GM19328 (cell line): ENCODE data around the gene COX7B.
"Not testable (repeated sequence)": the region's sequence is repeated elsewhere in the genome, so short reads cannot be mapped to it uniquely, and the experiment has no call there.

Experiments
- ATAC-seq: cut with Tn5 transposase; IDR thresholded peaks from one replicate; pipeline ENCODE4 v1.9.1; 2021; ENCODE audit warnings: mild to moderate bottlenecking, moderate library complexity; ENCODE audit not compliant: unreplicated experiment

COX7B gene, protein sequence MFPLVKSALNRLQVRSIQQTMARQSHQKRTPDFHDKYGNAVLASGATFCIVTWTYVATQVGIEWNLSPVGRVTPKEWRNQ

DNA sequence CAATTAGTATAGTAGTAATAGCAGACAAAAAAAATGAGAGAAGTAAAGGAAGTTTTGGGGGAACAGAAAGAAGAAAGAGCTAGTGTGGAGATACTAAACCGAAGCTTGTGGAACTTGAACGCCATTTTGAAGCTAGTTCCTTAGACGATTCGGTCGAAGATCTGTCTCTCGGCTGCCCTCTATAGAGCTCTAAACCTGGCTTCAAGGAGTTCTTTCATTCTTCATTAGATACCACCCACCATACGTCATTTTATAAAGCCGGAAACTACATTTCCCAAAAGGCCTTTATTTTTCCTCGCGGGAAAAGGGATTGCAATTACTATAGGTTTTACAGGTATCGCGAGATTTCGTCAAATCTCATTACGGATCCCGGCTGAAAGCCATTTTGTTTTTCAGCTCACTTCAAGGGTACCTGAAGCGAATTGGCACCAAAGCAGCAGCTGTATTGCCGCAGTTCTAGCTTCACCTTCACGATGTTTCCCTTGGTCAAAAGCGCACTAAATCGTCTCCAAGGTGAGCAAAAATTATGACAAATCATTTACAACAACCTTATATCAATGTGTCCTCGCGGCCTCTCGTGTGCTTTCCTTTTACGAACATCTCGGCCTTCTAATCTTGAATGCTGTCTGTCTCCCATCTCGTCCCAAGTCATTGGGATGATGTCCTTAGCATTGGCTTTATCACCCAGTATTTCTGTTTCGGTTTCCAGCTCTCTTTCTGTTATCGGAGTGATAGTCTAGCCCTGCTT is at the start of gene COX7B:
Gene COX7B, plus strand, starts transcription at position 388 of the 748 bp plus-strand sequence. Its CDS starts 86 bp downstream, at position 474.
- ATAC-seq = peak; percentile 50

DNA sequence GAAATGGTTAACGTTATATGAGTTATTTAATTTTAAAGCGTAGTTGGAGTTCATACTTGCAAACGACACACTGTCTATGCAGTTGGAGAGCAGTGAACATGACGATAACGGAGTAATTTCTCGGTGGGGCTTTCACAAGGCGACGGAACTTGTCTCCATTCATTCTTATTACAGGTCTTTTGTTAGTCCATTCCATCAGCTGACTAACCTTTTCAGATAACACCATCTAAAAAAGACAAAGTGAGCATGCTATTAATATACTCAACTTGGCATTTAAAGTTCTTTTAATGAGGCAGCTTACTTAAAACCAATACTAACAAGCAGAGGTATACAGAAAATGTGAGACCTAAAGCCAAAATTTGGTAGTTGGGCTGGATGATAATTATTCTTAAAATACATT is 23.9 kb upstream of the COX7B start:
- no peak for ATAC-seq

DNA sequence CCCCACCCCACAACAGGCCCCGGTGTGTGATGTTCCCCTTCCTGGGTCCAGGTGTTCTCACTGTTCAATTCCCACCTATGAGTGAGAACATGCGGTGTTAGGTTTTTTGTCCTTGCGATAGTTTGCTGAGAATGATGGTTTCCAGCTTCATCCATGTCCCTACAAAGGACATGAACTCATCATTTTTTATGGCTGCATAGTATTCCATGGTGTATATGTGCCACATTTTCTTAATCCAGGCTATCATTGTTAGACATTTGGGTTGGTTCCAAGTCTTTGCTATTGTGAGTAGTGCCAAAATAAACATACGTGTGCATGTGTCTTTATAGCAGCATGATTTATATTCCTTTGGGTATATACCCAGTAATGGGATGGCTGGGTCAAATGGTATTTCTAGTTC is 17.9 kb upstream of the COX7B start:
- ATAC-seq = not testable (repeated sequence)

- no peak for ATAC-seq
Measured at GRCh38 chrX:77892887-77893286, 6.4 kb upstream of the COX7B start.

DNA sequence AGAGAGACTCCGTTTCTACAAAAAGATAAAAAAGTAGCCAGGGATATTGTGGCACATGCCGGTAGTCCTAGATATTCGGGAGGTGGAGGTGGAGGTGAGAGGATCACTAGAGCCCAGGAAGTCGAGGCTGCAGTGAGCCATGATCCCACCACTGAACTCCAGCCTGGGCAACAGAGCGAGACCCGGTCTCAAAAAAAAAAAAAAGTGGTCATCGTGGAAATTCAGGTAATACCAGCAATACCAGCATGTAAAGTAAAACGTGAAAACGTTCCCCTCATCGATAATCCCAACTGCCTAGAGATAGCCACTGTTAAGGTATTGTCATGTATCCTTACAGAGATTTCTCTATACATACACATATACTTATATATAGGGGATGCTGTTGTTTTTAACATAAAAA is 5.6 kb upstream of the COX7B start:
- ATAC-seq = no peak

DNA sequence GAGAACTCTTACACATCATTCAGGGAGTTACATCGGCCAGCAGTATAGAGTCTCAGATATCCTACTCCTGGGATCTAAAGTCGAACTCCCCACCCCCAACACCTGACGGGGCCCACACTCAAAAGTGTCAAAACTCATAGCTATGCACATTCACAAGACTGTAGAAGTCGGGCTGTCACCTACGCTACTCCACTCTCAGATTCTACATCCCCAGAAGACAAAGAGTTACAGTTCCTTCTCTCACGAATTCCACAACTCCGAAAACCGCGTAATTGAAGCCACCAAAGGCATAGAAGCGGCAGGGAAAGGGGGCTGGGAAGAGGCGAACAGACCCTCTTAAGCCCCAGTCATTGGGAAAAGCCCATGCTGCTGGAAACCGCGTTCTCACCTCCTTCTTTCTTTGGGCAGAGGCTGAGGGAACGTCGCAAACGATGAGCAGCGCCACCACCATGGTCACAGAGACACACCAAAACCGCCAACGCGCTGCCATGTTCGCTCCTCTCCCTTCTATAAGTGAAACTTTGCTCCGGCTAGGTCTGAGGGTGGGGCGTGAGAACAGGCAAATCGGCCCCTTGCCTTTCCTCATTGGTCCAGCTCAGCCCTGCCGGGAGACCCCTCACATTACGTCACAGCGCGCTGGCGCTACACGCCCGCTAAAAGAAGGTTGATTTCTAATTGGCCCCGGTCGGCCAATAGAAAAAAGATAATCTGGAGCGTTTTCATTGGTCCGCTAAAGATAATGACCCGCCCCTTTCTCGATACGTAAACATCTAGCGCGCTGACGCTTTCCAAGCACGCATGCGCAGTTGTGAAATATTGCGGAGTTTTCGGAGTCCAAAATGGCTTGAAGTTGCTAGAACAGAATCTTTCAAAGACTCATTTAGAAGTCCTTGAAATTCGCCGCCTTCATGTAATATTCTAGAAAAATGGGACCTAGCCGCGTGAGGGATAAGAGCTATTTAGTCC is 4.1 kb upstream of the COX7B start, which contains the start of gene MAGT1:
Gene MAGT1, minus strand, starts transcription at position 515 of the 966 bp plus-strand sequence. Its CDS starts 25 bp downstream, at position 490.
- peak; percentile 88 for ATAC-seq

DNA sequence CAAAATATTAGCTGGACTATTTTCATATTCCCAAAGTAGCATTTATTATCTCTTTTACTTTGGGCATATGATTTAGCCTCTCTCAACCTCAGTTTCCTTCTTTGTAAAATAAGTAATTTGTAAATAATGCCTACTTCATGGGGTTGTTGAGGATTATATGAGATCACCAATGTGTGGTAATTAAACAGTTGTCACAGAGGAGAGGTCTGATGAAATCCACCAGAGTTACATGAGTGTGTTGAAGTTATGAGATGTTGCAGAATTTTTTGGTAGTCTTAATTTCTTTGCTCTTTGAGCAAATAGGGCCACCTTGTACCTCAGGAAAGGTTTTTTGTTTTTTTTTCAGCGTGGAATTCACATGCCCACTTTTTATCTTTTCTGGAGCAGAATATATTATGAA is 1.4 kb downstream of the COX7B start:
- no peak for ATAC-seq

- ATAC-seq = no peak
Measured at GRCh38 chrX:77901506-77901905, 2.2 kb downstream of the COX7B start.

GRCh38 chrX:77910108-77910840 is 11.0 kb downstream of the COX7B start, which contains the start of gene ATP7A:
TSS of gene ATP7A (plus strand) at chrX:77910693. CDS start at chrX:77971642, 60,949 bp downstream.
- peak; percentile 86 for ATAC-seq

GRCh38 chrX:77917294-77917933 is 18.1 kb downstream of the COX7B start:
- ATAC-seq = no peak

GRCh38 chrX:77918568-77918967 is 19.3 kb downstream of the COX7B start:
- no peak for ATAC-seq

DNA sequence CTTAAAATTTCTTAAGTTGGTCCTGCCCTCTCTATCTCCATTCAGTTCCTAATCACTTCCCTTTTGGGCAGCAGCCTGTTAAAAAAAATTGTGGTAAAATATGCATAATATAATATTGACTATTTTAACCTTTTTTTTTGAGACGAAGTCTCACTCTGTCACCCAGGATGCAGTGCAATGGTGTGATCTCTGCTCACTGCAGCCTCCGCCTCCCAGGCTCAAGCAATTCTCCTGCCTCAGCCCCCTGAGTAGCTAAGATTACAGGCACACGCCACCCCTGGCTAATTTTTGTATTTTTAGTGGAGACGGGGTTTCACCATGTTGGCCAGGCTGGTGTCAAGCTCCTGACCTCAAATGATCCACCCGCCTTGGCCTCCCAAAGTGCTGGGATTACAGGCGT is 20.1 kb downstream of the COX7B start:
- ATAC-seq = not testable (repeated sequence)

DNA sequence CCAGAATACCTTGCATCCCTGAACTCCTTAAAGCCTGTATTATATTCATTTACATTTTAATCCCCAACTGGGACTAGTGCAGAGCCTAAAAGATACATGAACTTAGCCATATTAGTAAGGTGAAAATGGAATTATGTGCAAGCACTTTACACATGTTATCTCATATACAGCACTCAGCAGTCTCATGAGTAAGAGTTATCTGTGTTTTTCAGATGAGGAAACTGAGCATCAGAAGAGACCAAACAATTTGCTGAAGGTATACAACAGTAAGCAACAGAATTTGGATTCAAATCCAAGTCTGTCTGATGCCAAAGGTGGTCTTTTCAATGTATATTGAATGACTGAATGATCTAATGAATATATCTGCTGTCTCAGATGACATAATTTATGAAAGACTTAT is 23.5 kb downstream of the COX7B start:
- no peak for ATAC-seq

DNA sequence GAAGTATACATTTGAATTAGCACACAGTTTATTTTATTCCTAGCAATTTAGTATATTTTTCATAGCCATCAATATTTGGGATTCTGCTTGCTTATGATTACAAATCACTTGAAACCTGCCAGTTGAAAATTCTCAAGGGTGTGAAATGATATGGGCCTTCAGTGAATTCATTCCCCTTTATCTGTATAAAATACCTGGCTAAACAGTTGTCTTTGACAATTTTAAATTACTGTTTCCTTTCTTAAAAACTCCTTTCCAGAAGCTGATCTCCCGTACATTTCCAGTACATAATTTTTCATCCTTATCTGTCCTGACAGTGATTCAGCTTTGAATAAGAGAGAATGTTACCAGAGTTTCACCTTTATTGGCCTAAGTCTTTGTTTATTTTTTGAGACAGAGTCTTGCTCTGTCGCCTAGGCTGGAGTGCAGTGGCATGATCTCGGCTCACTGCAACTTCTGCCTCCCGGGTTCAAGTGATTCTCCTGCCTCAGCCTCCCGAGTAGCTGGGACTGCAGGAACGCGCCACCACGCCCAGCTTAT is 25.1 kb downstream of the COX7B start:
- ATAC-seq = no peak

GRCh38 chrX:77925764-77926163 is 26.5 kb downstream of the COX7B start:
- no peak for ATAC-seq

GRCh38 chrX:77930581-77930980 is 31.3 kb downstream of the COX7B start:
- no peak for ATAC-seq

GRCh38 chrX:77935886-77936285 is 36.6 kb downstream of the COX7B start:
- ATAC-seq = no peak

- no peak for ATAC-seq
Measured at GRCh38 chrX:77936299-77936698, 37.0 kb downstream of the COX7B start.

DNA sequence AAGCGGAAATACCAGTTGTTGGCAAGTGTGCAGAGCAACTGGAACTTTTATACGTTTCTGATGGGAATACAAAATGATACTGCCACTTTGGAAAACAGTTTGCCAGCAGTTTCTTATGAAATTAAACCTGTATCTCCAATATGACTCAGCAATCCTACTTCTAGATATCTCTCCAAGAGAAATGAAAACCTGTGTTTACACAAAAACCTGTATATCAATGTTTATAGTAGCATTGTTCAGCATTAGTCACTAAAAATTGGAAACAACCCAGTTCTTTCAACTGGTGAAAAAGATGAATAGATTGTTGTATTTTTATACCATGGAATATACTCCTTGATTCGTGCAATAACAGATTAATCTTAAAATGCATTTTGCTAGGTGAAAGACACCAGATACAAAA is 38.0 kb downstream of the COX7B start:
- no peak for ATAC-seq

DNA sequence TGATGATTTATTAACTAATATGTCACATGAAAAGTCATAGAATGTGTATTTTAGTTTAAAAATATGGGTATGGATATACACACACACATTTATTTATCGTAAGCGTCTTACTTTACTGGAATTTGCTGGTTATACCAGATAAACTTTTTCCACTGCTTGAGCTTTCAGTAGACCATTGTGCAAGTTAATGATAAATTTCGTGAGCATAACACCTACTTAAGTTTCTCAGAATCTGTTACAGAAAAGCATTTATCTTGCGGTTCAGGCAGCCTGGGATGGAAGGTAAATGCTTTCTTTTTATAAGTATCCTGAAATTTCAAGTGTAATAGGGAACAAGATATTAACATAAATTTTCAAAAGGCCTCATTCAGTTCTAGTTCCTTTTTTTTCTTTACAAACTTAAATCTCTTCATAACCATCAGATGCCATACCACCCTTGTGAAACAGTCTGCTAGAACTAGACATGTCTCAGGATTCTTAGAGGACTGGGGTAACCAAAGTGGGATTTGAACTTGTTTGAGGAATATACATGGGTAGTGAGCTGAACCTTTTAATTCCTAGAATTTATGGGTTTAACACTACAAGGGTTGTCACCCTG is 38.9 kb downstream of the COX7B start:
- no peak for ATAC-seq
